ENCODE measurements around the gene SIDT1. TPM values are rescaled to one million over a fixed set of nuclear protein-coding genes. Genes with fewer than 3 reads are reported as not detected.

SIDT1 gene
- total RNA-seq, 3 donors from 2014 or later (not counting 1 experiment from before 2014, with no cell fraction given): 86.9 to 136 (median 101) TPM

DNA sequence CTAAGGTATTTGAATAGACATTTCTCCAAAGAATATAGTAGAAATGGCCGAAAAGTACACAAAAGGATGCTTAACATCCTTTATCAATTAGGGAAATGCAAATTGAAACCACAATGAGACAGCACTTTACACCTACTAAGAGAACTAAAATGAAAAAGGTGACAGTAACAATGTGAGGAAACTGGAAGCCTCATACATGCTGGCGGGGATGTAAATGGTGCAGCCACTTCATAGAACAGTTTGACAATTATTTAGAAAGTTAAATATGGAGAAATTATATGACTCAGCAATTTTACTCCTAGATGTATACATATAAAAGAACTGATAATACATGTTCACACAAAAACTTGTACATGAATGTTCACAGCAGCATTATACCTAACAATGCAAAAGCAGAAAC, 30.8 kb upstream of the SIDT1 start:
- Mint-ChIP-seq H3K27me3 (ENCODE audit: low read depth in 2 of 2) (no peaks in the 10 kb centered on the region), H3K9me3 (no peaks in the 10 kb centered on the region), H3K27ac (no peak overlapping the region), H3K4me3 (no peak overlapping the region), H3K4me1 (peaks cover 0 to 5% of the 10 kb centered on the region in 2 donors), H3K36me3 (no peaks in the 10 kb centered on the region)
- ATAC-seq (no peak), DNase-seq (no peak)
- H3K4me3 ChIP-seq (ENCODE audit: low read length): no peak overlapping the region
- no CpG with 5 or more reads among the region's 2 CpGs for WGBS (ENCODE audit: insufficient coverage)
- no peaks in the 10 kb centered on the region for H3K4me1 ChIP-seq (ENCODE audit: control insufficient read depth, insufficient read depth, low read length)
- H3K9me3 ChIP-seq (ENCODE audit: control insufficient read depth, insufficient read depth, low read length): no peaks in the 10 kb centered on the region
- intact Hi-C loops (cut with micrococcal nuclease): no loop called here
- TF ChIP-seq CTCF (IDR thresholded peaks at IDR 0.05): no peak
- H3K27ac ChIP-seq (ENCODE audit: low read length): no peak overlapping the region
- H3K36me3 ChIP-seq (ENCODE audit: control insufficient read depth, insufficient read depth, low read length): peaks cover 18% of the 10 kb centered on the region
- H3K27me3 ChIP-seq (ENCODE audit: control insufficient read depth, insufficient read depth, low read length): no peaks in the 10 kb centered on the region

DNA sequence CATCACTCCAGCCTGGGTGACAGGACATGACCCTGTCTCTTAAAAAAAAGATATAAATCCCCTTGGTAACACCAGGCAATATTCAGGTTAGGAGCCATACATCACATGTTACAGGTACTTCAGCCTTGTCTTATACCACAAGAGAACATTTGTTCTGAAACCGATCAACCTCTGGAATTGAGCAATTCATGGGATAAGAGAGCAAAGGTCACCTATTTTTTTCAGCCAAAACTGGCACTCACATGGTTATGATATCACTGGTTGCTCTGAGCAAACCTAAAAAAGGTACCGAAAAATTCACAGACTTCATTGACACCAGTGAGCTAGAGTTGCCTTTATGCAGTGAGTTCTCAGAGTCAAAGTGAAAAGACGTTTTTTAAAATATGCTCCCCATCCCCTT, 26.5 kb upstream of the SIDT1 start:
- ATAC-seq (no peak), DNase-seq (no peak)
- Mint-ChIP-seq H3K27me3 (ENCODE audit: low read depth in 2 of 2) (no peaks in the 10 kb centered on the region), H3K4me1 (peaks cover 0 to 5% of the 10 kb centered on the region in 2 donors), H3K9me3 (no peaks in the 10 kb centered on the region), H3K27ac (no peak overlapping the region), H3K4me3 (no peak overlapping the region), H3K36me3 (no peaks in the 10 kb centered on the region)
- Histone ChIP-seq H3K27ac (ENCODE audit: low read length) (no peak overlapping the region), H3K4me3 (ENCODE audit: low read length) (no peak overlapping the region), H3K4me1 (ENCODE audit: control insufficient read depth, insufficient read depth, low read length) (no peaks in the 10 kb centered on the region), H3K36me3 (ENCODE audit: control insufficient read depth, insufficient read depth, low read length) (peaks cover 6% of the 10 kb centered on the region), H3K9me3 (ENCODE audit: control insufficient read depth, insufficient read depth, low read length) (no peaks in the 10 kb centered on the region), H3K27me3 (ENCODE audit: control insufficient read depth, insufficient read depth, low read length) (no peaks in the 10 kb centered on the region)
- TF ChIP-seq CTCF (IDR thresholded peaks at IDR 0.05): no peak
- 94% methylated on average over 2 of the region's 3 CpGs for WGBS (ENCODE audit: insufficient coverage)
- intact Hi-C loops (cut with micrococcal nuclease): no loop called here

DNA sequence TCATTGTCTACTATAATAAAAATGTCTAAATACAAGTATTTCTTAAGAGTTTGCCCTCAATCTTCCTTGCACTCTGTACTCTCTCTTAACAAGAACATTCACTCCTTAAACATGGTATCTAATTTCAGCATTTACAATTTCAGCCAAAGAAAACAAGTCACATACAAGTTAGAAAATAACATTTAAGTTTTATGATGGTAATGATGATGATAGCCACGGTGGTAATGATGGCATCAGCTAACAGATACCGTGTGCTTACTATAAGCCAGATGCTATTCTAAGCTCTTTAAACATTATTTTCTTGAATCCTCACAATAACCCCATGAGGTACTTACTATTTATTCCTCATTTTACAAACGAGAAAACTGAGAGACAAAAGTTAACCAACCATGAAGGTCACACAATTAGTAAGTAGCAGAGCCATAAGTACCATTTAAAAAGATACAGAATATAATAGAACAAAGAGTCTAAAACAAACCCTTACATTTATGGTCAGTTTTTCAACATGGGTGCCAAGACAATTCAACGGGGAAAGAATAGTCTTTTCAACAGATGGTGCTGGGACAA, 24.8 kb upstream of the SIDT1 start:
- no peak overlapping the region for H3K27ac Mint-ChIP-seq
- H3K36me3 Mint-ChIP-seq: no peaks in the 10 kb centered on the region
- Histone ChIP-seq H3K9me3 (ENCODE audit: control insufficient read depth, insufficient read depth, low read length) (no peaks in the 10 kb centered on the region), H3K27ac (ENCODE audit: low read length) (no peak overlapping the region), H3K4me3 (ENCODE audit: low read length) (no peak overlapping the region), H3K36me3 (ENCODE audit: control insufficient read depth, insufficient read depth, low read length) (peaks cover 6% of the 10 kb centered on the region), H3K4me1 (ENCODE audit: control insufficient read depth, insufficient read depth, low read length) (no peaks in the 10 kb centered on the region), H3K27me3 (ENCODE audit: control insufficient read depth, insufficient read depth, low read length) (no peaks in the 10 kb centered on the region)
- H3K27me3 Mint-ChIP-seq (ENCODE audit: low read depth in 2 of 2): no peaks in the 10 kb centered on the region
- peaks cover 0 to 4% of the 10 kb centered on the region in 2 donors for H3K4me1 Mint-ChIP-seq
- ATAC-seq (no peak), DNase-seq (no peak)
- no peaks in the 10 kb centered on the region for H3K9me3 Mint-ChIP-seq
- intact Hi-C loops (cut with micrococcal nuclease): no loop called here
- H3K4me3 Mint-ChIP-seq: no peak overlapping the region
- 96% methylated on average over 3 of the region's 4 CpGs for WGBS (ENCODE audit: insufficient coverage)
- TF ChIP-seq CTCF (IDR thresholded peaks at IDR 0.05): no peak

- Histone ChIP-seq H3K9me3 (ENCODE audit: control insufficient read depth, insufficient read depth, low read length) (no peaks in the 10 kb centered on the region), H3K27ac (ENCODE audit: low read length) (no peak overlapping the region), H3K27me3 (ENCODE audit: control insufficient read depth, insufficient read depth, low read length) (no peaks in the 10 kb centered on the region), H3K4me3 (ENCODE audit: low read length) (no peak overlapping the region), H3K4me1 (ENCODE audit: control insufficient read depth, insufficient read depth, low read length) (no peaks in the 10 kb centered on the region), H3K36me3 (ENCODE audit: control insufficient read depth, insufficient read depth, low read length) (peaks cover 6% of the 10 kb centered on the region)
- Mint-ChIP-seq H3K9me3 (no peaks in the 10 kb centered on the region), H3K4me3 (no peak overlapping the region), H3K27me3 (ENCODE audit: low read depth in 2 of 2) (no peaks in the 10 kb centered on the region), H3K4me1 (peaks cover 0 to 4% of the 10 kb centered on the region in 2 donors), H3K36me3 (no peaks in the 10 kb centered on the region), H3K27ac (no peak overlapping the region)
- ATAC-seq: no peak
- TF ChIP-seq CTCF (IDR thresholded peaks at IDR 0.05): no peak
- no peak for DNase-seq
- WGBS (ENCODE audit: insufficient coverage): 100% methylated on average over 1 of the region's 1 CpG
- intact Hi-C loops (cut with micrococcal nuclease): no loop called here
These were observed 23.4 kb upstream of the SIDT1 start for GRCh38 chr3:113508966-113509365.
